SK-N-SH (cell line): ENCODE data around the gene GUCA2B. TPM values are rescaled to one million over a fixed set of nuclear protein-coding genes. Genes with fewer than 3 reads are reported as not detected.

Experiments
- CTCF ChIA-PET: fragments of 300-600, 350-600 bp; formaldehyde crosslinking; extraction: SDS; loops from one replicate; lab custom pipeline; 2021; lab: Yijun Ruan, JAX
- POLR2A ChIA-PET: fragments of 350-600 bp; sonication (Branson Sonifier 250); formaldehyde crosslinking; extraction: SDS; loops from one replicate; lab custom pipeline; 2020; ENCODE audit warnings: antibody characterized with exemption, inconsistent platforms; lab: Yijun Ruan, JAX
- DNase-seq: peaks from one replicate; pipeline ENCODE4 v3.0.0; 2012
- H2AFZ ChIP-seq: fragments of 200-600 bp; sonication (generic); 2 replicates; pipeline ENCODE4 v1.8.1; 2016; ENCODE audit warnings: antibody characterized with exemption, mild to moderate bottlenecking, low read depth
- H3F3A ChIP-seq: fragments of 200-600 bp; sonication (generic); replicated peaks from 2 replicates; pipeline ENCODE3; 2016; ENCODE audit warnings: antibody characterized with exemption, mild to moderate bottlenecking; ENCODE audit not compliant: insufficient read depth
- H3K27ac ChIP-seq, 2 experiments: fragments of 200-500 bp in 1 of 2; fragments of 200-600 bp in 1 of 2; sonication (Bioruptor generic) in 1 of 2; sonication (generic), shearing (Covaris generic) in 1 of 2; 2 replicates each; pipeline versions ENCODE4 v1.5.1 to v1.6.1; 2014 to 2016; ENCODE audit warnings: low read depth in 2 of 2, inconsistent platforms in 1 of 2, low read length in 1 of 2, mild to moderate bottlenecking in 1 of 2, mixed read lengths in 1 of 2
- H3K27me3 ChIP-seq: fragments of 200-600 bp; sonication (generic), shearing (Covaris generic); 2 replicates; pipeline ENCODE4 v1.6.1; 2016; ENCODE audit warnings: mixed run types; ENCODE audit not compliant: insufficient read depth
- H3K36me3 ChIP-seq, 2 experiments: fragments of 200-500 bp in 1 of 2; fragments of 200-600 bp in 1 of 2; sonication (Bioruptor generic) in 1 of 2; sonication (generic) in 1 of 2; replicated peaks in 1 of 2; 2 replicates each; pipeline versions ENCODE3 to v1.5.1; 2014 to 2016; ENCODE audit warnings: low read length in 1 of 2, mild to moderate bottlenecking in 1 of 2; ENCODE audit not compliant: insufficient read depth in 2 of 2, control insufficient read depth in 1 of 2
- H3K4me1 ChIP-seq, 2 experiments: fragments of 200-500 bp in 1 of 2; fragments of 200-600 bp in 1 of 2; sonication (Bioruptor generic) in 1 of 2; sonication (generic), shearing (Covaris generic) in 1 of 2; 2 replicates each; pipeline versions ENCODE4 v1.5.1 to v1.6.1; 2014 to 2016; ENCODE audit warnings: low read depth in 1 of 2, low read length in 1 of 2, mixed run types in 1 of 2; ENCODE audit not compliant: insufficient read depth in 2 of 2, control insufficient read depth in 1 of 2
- H3K4me2 ChIP-seq: fragments of 200-600 bp; sonication (generic), shearing (Covaris generic); 2 replicates; pipeline ENCODE4 v1.6.1; 2017; ENCODE audit warnings: mixed run types
- H3K4me3 ChIP-seq, 2 experiments: fragments of 200-500 bp in 1 of 2; fragments of 200-600 bp in 1 of 2; sonication (Bioruptor generic) in 1 of 2; sonication (generic), shearing (Covaris generic) in 1 of 2; 2 replicates each; pipeline versions ENCODE4 v1.5.1 to v1.8.1; 2014 to 2016; ENCODE audit warnings: low read depth in 2 of 2, inconsistent platforms in 1 of 2, low read length in 1 of 2, mild to moderate bottlenecking in 1 of 2, mixed read lengths in 1 of 2, moderate library complexity in 1 of 2
- H3K79me2 ChIP-seq: fragments of 200-600 bp; sonication (generic); 2 replicates; pipeline ENCODE4 v1.8.1; 2017; ENCODE audit warnings: mild to moderate bottlenecking; ENCODE audit not compliant: insufficient read depth
- H3K9ac ChIP-seq: fragments of 200-600 bp; sonication (generic); 2 replicates; pipeline ENCODE4 v1.6.1; 2017; ENCODE audit warnings: mixed run types
- H3K9me2 ChIP-seq: fragments of 200-600 bp; sonication (generic); 2 replicates; pipeline ENCODE4 v1.6.1; 2017; ENCODE audit warnings: mixed run types
- H3K9me3 ChIP-seq: fragments of 200-600 bp; sonication (generic); 2 replicates; pipeline ENCODE4 v1.6.1; 2017; ENCODE audit warnings: mixed run types, mild to moderate bottlenecking, moderate library complexity
- H4K20me1 ChIP-seq: fragments of 200-600 bp; sonication (generic); 2 replicates; pipeline ENCODE4 v1.6.1; 2017; ENCODE audit warnings: mild to moderate bottlenecking, mixed run types; ENCODE audit not compliant: insufficient read depth
- FOSL2 ChIP-seq: IDR thresholded peaks from 2 replicates; pipeline ENCODE4 v1.4.0; 2012; ENCODE audit warnings: low read depth, mild to moderate bottlenecking, moderate library complexity, borderline replicate concordance
- FOXM1 ChIP-seq: IDR thresholded peaks from 2 replicates; pipeline ENCODE4 v1.4.0; 2012; ENCODE audit warnings: low read depth, mild to moderate bottlenecking
- RXRA ChIP-seq: IDR thresholded peaks from 2 replicates; pipeline ENCODE4 v1.4.0; 2012; ENCODE audit warnings: low read depth, mild to moderate bottlenecking, borderline replicate concordance
- WGBS: methylation state at CpG from one replicate; pipeline ENCODE4 v1.1.6; 2017; ENCODE audit warnings: low lambda C conversion rate; 5-methylcytosine and 5-hydroxymethylcytosine counted together
- polyA plus RNA-seq, 3 experiments: library from polyadenylated mRNA; depleted of rRNA; stranded (reverse); fragments of >200 nt; gene quantifications; 2 replicates each; pipeline ENCODE4 v1.2.3, GENCODE V29; 2012
- TF ChIP-seq, protein P1 (sequence below): IDR thresholded peaks from 2 replicates; pipeline ENCODE4 v1.6.1; 2012; ENCODE audit warnings: mild to moderate bottlenecking, low read depth, low read length, moderate library complexity
- TF ChIP-seq, protein P2 (sequence below): fragments of 150-350 bp; IDR thresholded peaks from 2 replicates; pipeline ENCODE4 v1.6.1; 2016; ENCODE audit warnings: mild to moderate bottlenecking, low read depth, low read length
- TF ChIP-seq, protein P3 (sequence below): IDR thresholded peaks from 2 replicates; pipeline ENCODE4 v1.4.0; 2012; ENCODE audit warnings: low read depth, borderline replicate concordance
- TF ChIP-seq, protein P4 (sequence below): fragments of 150-350 bp; IDR thresholded peaks from 2 replicates; pipeline ENCODE4 v1.6.1; 2017; ENCODE audit warnings: antibody characterized with exemption, low read length, low read depth, borderline replicate concordance

GUCA2B gene
- polyA plus RNA-seq, 1 of the 3 experiments (the other 2 are of a cell fraction) = not detected

- H3K4me3 ChIP-seq = no peak overlapping the region
- H3K4me1 ChIP-seq = no peaks in the 10 kb centered on the region; a peak in 1 of 4 replicates
- no peaks in the 10 kb centered on the region for H3K36me3 ChIP-seq
- no peak overlapping the region for H2AFZ ChIP-seq
- peaks cover 6% of the 10 kb centered on the region; the same call in 1 of the 2 replicates for H3K27me3 ChIP-seq
- H3K9me3 ChIP-seq = no peaks in the 10 kb centered on the region
- ChIA-PET POLR2A (no interaction called here), CTCF (interaction anchor here (2.0 kb wide), 1 partner anchor 17 kb away, joined by 5 read pairs; no protein-coding TSS in a partner anchor)
- no peaks in the 10 kb centered on the region for H4K20me1 ChIP-seq
- H3F3A ChIP-seq = no peaks in the 10 kb centered on the region
- H3K9ac ChIP-seq = no peak overlapping the region
- no peak overlapping the region for H3K4me2 ChIP-seq
- H3K27ac ChIP-seq = no peak overlapping the region
- no peaks in the 10 kb centered on the region for H3K79me2 ChIP-seq
- TF ChIP-seq RXRA = no peak
- TF ChIP-seq, protein P1, sequence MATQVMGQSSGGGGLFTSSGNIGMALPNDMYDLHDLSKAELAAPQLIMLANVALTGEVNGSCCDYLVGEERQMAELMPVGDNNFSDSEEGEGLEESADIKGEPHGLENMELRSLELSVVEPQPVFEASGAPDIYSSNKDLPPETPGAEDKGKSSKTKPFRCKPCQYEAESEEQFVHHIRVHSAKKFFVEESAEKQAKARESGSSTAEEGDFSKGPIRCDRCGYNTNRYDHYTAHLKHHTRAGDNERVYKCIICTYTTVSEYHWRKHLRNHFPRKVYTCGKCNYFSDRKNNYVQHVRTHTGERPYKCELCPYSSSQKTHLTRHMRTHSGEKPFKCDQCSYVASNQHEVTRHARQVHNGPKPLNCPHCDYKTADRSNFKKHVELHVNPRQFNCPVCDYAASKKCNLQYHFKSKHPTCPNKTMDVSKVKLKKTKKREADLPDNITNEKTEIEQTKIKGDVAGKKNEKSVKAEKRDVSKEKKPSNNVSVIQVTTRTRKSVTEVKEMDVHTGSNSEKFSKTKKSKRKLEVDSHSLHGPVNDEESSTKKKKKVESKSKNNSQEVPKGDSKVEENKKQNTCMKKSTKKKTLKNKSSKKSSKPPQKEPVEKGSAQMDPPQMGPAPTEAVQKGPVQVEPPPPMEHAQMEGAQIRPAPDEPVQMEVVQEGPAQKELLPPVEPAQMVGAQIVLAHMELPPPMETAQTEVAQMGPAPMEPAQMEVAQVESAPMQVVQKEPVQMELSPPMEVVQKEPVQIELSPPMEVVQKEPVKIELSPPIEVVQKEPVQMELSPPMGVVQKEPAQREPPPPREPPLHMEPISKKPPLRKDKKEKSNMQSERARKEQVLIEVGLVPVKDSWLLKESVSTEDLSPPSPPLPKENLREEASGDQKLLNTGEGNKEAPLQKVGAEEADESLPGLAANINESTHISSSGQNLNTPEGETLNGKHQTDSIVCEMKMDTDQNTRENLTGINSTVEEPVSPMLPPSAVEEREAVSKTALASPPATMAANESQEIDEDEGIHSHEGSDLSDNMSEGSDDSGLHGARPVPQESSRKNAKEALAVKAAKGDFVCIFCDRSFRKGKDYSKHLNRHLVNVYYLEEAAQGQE = no peak
- TF ChIP-seq, all 33 proteins: peak for 0
- no peaks in the 10 kb centered on the region for H3K9me2 ChIP-seq
- no peak for DNase-seq
- 58% methylated on average over 5 of the region's 5 CpGs for WGBS
These were observed 23.0 kb upstream of the GUCA2B start for GRCh38 chr1:42130061-42130660.

DNA sequence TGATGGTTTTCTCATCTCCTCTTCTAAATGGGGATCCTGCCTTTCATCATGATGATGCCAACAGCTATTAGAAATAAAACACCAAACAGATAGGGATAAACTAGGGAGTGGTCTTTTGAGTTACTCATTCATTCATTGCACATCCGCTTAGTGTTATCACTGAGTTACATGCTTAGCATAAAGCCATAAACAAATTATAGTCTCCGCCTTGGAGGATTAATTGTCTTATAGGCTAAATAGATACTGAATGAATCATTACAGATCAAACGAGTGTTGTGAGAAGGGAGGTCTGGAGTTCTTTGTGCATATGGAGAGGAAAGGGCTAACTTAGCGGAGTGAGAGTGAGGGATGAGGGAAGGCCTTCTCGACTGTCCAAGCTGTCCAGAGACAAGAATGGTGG, 19.8 kb upstream of the GUCA2B start:
- H3F3A ChIP-seq = no peaks in the 10 kb centered on the region
- H3K79me2 ChIP-seq = no peaks in the 10 kb centered on the region
- TF ChIP-seq, protein P2, sequence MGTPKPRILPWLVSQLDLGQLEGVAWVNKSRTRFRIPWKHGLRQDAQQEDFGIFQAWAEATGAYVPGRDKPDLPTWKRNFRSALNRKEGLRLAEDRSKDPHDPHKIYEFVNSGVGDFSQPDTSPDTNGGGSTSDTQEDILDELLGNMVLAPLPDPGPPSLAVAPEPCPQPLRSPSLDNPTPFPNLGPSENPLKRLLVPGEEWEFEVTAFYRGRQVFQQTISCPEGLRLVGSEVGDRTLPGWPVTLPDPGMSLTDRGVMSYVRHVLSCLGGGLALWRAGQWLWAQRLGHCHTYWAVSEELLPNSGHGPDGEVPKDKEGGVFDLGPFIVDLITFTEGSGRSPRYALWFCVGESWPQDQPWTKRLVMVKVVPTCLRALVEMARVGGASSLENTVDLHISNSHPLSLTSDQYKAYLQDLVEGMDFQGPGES = no peak
- TF ChIP-seq, protein P3, sequence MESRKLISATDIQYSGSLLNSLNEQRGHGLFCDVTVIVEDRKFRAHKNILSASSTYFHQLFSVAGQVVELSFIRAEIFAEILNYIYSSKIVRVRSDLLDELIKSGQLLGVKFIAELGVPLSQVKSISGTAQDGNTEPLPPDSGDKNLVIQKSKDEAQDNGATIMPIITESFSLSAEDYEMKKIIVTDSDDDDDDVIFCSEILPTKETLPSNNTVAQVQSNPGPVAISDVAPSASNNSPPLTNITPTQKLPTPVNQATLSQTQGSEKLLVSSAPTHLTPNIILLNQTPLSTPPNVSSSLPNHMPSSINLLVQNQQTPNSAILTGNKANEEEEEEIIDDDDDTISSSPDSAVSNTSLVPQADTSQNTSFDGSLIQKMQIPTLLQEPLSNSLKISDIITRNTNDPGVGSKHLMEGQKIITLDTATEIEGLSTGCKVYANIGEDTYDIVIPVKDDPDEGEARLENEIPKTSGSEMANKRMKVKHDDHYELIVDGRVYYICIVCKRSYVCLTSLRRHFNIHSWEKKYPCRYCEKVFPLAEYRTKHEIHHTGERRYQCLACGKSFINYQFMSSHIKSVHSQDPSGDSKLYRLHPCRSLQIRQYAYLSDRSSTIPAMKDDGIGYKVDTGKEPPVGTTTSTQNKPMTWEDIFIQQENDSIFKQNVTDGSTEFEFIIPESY = no peak
- TF ChIP-seq, protein P4, sequence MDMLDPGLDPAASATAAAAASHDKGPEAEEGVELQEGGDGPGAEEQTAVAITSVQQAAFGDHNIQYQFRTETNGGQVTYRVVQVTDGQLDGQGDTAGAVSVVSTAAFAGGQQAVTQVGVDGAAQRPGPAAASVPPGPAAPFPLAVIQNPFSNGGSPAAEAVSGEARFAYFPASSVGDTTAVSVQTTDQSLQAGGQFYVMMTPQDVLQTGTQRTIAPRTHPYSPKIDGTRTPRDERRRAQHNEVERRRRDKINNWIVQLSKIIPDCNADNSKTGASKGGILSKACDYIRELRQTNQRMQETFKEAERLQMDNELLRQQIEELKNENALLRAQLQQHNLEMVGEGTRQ = no peak
- TF ChIP-seq FOSL2 (no peak), FOXM1 (no peak)
- H3K9me3 ChIP-seq = no peaks in the 10 kb centered on the region
- 63% methylated on average over 5 of the region's 5 CpGs for WGBS
- peaks cover 12% of the 10 kb centered on the region; the same call in 1 of the 2 replicates for H3K27me3 ChIP-seq
- H4K20me1 ChIP-seq = no peaks in the 10 kb centered on the region
- H3K9me2 ChIP-seq = no peaks in the 10 kb centered on the region
- DNase-seq = no peak
- POLR2A ChIA-PET = no interaction called here
- no peaks in the 10 kb centered on the region for H3K36me3 ChIP-seq
- H3K9ac ChIP-seq = no peak overlapping the region
- no peak overlapping the region for H3K4me3 ChIP-seq
- no peaks in the 10 kb centered on the region; a peak in 1 of 4 replicates for H3K4me1 ChIP-seq
- CTCF ChIA-PET = interaction anchor here (1.0 to 1.4 kb wide), 2 partner anchors 559 to 603 kb away, joined by 3 read pairs; no protein-coding TSS in a partner anchor
- no peak overlapping the region for H2AFZ ChIP-seq
- no peak overlapping the region for H3K4me2 ChIP-seq
- no peak overlapping the region for H3K27ac ChIP-seq
